HepG2 (cell line): ENCODE measurements around the gene MRPS31. TPM values are rescaled to one million over a fixed set of nuclear protein-coding genes. Genes with fewer than 3 reads are reported as not detected.

Experiments used
- ATF7 ChIP-seq, 2 experiments: fragments of 450-650 bp in 1 of 2; sonication (generic) in 1 of 2; formaldehyde crosslinking in 1 of 2; IDR thresholded peaks; 2 replicates each; pipeline versions ENCODE4 v1.4.0 to v1.6.1; 2016 to 2020; ENCODE audit warnings: antibody characterized with exemption in 1 of 2, mild to moderate bottlenecking in 1 of 2, missing genetic modification reagents in 1 of 2
- ETV5 ChIP-seq: IDR thresholded peaks from 2 replicates; pipeline ENCODE4 v1.6.1; 2018; ENCODE audit warnings: missing biosample characterization, missing genetic modification reagents, inconsistent platforms, borderline replicate concordance
- FOXA3 ChIP-seq: IDR thresholded peaks from 2 replicates; pipeline ENCODE4 v1.6.1; 2016; ENCODE audit warnings: missing genetic modification reagents, missing compliant biosample characterization
- HDAC2 ChIP-seq: sonication (generic); formaldehyde crosslinking; IDR thresholded peaks from 2 replicates; pipeline ENCODE4 v1.4.0; 2020; ENCODE audit warnings: missing genetic modification reagents
- HOXA3 ChIP-seq: sonication (generic); formaldehyde crosslinking; IDR thresholded peaks from 2 replicates; pipeline ENCODE4 v1.5.0; 2020; ENCODE audit warnings: missing genetic modification reagents
- MATR3 ChIP-seq: sonication (generic); formaldehyde crosslinking; IDR thresholded peaks from 2 replicates; pipeline ENCODE4 v1.4.0; 2020; ENCODE audit warnings: missing genetic modification reagents
- MYC ChIP-seq: sonication (generic); formaldehyde crosslinking; IDR thresholded peaks from 2 replicates; pipeline ENCODE4 v1.9.0; 2021; ENCODE audit warnings: missing genetic modification reagents, borderline replicate concordance
- MYNN ChIP-seq: sonication (generic); formaldehyde crosslinking; IDR thresholded peaks from 2 replicates; pipeline ENCODE4 v1.4.0; 2020; ENCODE audit warnings: mild to moderate bottlenecking, low read depth, missing genetic modification reagents
- NR2F2 ChIP-seq: IDR thresholded peaks from 2 replicates; pipeline ENCODE4 v1.6.1; 2012; ENCODE audit warnings: low read depth, inconsistent platforms, borderline replicate concordance
- TARDBP ChIP-seq: sonication (generic); formaldehyde crosslinking; IDR thresholded peaks from 2 replicates; pipeline ENCODE4 v1.8.0; 2022; ENCODE audit warnings: mild to moderate bottlenecking, missing genetic modification reagents
- ZBTB21 ChIP-seq: sonication (generic); formaldehyde crosslinking; IDR thresholded peaks from 2 replicates; pipeline ENCODE4 v1.4.0; 2020; ENCODE audit warnings: missing genetic modification reagents
- ZFP36L2 ChIP-seq: sonication (generic); formaldehyde crosslinking; IDR thresholded peaks from 2 replicates; pipeline ENCODE4 v1.4.0; 2020; ENCODE audit warnings: missing genetic modification reagents
- ZFY ChIP-seq: sonication (generic); formaldehyde crosslinking; IDR thresholded peaks from 2 replicates; pipeline ENCODE4 v1.4.0; 2020; ENCODE audit warnings: missing genetic modification reagents
- ZNF136 ChIP-seq: sonication (generic); formaldehyde crosslinking; IDR thresholded peaks from 2 replicates; pipeline ENCODE4 v1.8.1; 2022; ENCODE audit warnings: low read depth, mild to moderate bottlenecking, moderate library complexity, missing genetic modification reagents
- ZNF205 ChIP-seq: IDR thresholded peaks from 2 replicates; pipeline ENCODE4 v1.6.1; 2018; ENCODE audit warnings: missing biosample characterization, missing genetic modification reagents
- ZNF543 ChIP-seq: sonication (generic); formaldehyde crosslinking; IDR thresholded peaks from 2 replicates; pipeline ENCODE4 v1.4.0; 2020; ENCODE audit warnings: mild to moderate bottlenecking, missing genetic modification reagents
- polyA plus RNA-seq, 8 experiments: library from polyadenylated mRNA; depleted of rRNA in 3 of 8; stranded (reverse) in 7 of 8; unstranded in 1 of 8; fragments of >200 nt; fragmentation: Illumina TruSeq in 4 of 8; extraction: Trizol in 4 of 8; gene quantifications; 2 replicates each; pipeline versions ENCODE4 v1.2.1 to v1.2.3, GENCODE V29; 2011 to 2016; ENCODE audit warnings: low read depth in 4 of 8, missing spikeins in 1 of 8, mixed read lengths in 1 of 8; ENCODE audit not compliant: insufficient read depth in 1 of 8
- total RNA-seq, 5 experiments: library from RNA; depleted of rRNA; stranded (reverse); fragments of >200 nt; fragmentation: Illumina TruSeq; extraction: Trizol; gene quantifications; 2 replicates each; pipeline ENCODE4 v1.2.3, GENCODE V29; 2016; ENCODE audit warnings: low read depth in 1 of 5
- TF ChIP-seq, protein P1 (sequence below): sonication (generic); formaldehyde crosslinking; IDR thresholded peaks from 2 replicates; pipeline ENCODE4 v1.4.0; 2020; ENCODE audit warnings: missing genetic modification reagents
- TF ChIP-seq, protein P2 (sequence below): IDR thresholded peaks from 2 replicates; pipeline ENCODE4 v1.6.1; 2012; ENCODE audit warnings: low read depth, low read length, improper control_type of control experiment
- TF ChIP-seq, protein P3 (sequence below): sonication (generic); formaldehyde crosslinking; IDR thresholded peaks from 2 replicates; pipeline ENCODE4 v1.4.0; 2020; ENCODE audit warnings: missing genetic modification reagents, borderline replicate concordance
- TF ChIP-seq, protein P4 (sequence below): IDR thresholded peaks from 2 replicates; pipeline ENCODE4 v1.6.1; 2016; ENCODE audit warnings: missing compliant biosample characterization, missing genetic modification reagents, borderline replicate concordance

MRPS31 gene
- total and polyA plus RNA-seq, 2 of the 13 experiments (the other 11 are each of a cell fraction or from before 2014, with no cell fraction given) = 23.7 to 34.1 TPM

DNA sequence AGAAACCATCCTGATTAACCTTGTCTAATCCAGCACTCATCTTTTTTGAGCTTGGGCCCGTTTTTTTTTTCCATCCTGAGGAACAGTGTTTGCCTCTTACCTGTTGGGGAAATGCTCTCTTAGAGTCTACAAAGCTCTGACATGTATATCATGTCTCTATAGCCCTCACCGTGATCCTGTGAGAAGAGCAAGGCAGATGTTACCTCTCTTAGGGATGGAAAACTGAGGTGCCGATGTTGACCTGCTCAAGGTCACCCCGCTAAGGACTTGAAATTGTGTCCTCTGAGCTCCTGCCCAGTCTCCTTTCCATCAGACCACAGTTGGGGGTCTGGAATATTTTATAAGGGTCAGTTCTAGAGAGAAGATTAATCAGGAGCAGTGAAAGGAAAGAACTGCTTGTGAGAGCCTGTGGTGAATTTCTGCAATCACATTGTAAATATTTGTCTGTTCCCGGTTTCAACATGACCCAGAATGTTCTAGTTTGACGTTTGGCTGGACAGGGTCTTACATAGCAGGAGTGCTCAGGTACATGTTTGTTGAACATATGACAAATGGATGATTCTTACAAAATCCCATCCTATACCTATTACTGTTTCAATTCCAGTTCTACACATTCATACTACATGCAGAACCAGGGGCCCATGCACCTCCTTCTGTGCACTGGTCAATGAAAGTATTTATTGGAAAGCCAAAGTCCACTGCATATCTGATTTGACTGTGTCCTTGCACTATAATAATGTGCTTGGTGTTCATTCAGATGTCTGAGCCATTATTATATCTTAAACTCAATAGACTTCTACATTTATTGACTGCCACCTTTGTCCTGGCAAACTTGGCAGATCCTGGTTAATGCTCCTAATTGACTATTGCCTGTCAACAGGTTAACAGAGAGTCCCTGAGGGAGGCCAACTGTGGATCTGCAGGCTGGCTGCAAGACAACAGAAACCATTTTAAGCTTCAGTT lies 30.5 kb upstream of the MRPS31 start (continued):
- TF ChIP-seq, protein P1, sequence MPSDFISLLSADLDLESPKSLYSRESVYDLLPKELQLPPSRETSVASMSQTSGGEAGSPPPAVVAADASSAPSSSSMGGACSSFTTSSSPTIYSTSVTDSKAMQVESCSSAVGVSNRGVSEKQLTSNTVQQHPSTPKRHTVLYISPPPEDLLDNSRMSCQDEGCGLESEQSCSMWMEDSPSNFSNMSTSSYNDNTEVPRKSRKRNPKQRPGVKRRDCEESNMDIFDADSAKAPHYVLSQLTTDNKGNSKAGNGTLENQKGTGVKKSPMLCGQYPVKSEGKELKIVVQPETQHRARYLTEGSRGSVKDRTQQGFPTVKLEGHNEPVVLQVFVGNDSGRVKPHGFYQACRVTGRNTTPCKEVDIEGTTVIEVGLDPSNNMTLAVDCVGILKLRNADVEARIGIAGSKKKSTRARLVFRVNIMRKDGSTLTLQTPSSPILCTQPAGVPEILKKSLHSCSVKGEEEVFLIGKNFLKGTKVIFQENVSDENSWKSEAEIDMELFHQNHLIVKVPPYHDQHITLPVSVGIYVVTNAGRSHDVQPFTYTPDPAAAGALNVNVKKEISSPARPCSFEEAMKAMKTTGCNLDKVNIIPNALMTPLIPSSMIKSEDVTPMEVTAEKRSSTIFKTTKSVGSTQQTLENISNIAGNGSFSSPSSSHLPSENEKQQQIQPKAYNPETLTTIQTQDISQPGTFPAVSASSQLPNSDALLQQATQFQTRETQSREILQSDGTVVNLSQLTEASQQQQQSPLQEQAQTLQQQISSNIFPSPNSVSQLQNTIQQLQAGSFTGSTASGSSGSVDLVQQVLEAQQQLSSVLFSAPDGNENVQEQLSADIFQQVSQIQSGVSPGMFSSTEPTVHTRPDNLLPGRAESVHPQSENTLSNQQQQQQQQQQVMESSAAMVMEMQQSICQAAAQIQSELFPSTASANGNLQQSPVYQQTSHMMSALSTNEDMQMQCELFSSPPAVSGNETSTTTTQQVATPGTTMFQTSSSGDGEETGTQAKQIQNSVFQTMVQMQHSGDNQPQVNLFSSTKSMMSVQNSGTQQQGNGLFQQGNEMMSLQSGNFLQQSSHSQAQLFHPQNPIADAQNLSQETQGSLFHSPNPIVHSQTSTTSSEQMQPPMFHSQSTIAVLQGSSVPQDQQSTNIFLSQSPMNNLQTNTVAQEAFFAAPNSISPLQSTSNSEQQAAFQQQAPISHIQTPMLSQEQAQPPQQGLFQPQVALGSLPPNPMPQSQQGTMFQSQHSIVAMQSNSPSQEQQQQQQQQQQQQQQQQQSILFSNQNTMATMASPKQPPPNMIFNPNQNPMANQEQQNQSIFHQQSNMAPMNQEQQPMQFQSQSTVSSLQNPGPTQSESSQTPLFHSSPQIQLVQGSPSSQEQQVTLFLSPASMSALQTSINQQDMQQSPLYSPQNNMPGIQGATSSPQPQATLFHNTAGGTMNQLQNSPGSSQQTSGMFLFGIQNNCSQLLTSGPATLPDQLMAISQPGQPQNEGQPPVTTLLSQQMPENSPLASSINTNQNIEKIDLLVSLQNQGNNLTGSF = no peak
- TF ChIP-seq, protein P2, sequence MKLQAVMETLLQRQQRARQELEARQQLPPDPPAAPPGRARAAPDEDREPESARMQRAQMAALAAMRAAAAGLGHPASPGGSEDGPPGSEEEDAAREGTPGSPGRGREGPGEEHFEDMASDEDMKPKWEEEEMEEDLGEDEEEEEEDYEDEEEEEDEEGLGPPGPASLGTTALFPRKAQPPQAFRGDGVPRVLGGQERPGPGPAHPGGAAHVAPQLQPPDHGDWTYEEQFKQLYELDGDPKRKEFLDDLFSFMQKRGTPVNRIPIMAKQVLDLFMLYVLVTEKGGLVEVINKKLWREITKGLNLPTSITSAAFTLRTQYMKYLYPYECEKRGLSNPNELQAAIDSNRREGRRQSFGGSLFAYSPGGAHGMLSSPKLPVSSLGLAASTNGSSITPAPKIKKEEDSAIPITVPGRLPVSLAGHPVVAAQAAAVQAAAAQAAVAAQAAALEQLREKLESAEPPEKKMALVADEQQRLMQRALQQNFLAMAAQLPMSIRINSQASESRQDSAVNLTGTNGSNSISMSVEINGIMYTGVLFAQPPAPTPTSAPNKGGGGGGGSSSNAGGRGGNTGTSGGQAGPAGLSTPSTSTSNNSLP = peak; percentile 63; the same call in 1 of the 2 replicates
- TF ChIP-seq, protein P3, sequence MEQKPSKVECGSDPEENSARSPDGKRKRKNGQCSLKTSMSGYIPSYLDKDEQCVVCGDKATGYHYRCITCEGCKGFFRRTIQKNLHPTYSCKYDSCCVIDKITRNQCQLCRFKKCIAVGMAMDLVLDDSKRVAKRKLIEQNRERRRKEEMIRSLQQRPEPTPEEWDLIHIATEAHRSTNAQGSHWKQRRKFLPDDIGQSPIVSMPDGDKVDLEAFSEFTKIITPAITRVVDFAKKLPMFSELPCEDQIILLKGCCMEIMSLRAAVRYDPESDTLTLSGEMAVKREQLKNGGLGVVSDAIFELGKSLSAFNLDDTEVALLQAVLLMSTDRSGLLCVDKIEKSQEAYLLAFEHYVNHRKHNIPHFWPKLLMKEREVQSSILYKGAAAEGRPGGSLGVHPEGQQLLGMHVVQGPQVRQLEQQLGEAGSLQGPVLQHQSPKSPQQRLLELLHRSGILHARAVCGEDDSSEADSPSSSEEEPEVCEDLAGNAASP = 0 out of 2 replicates have a peak, but pooled peaks have one; percentile 46
- 0 out of 2 replicates have a peak, but pooled peaks have one; percentile 24 for TF ChIP-seq HOXA3 (CRISPR knock-in tag)
- no peak for TF ChIP-seq MYNN (CRISPR knock-in tag)
- peak; percentile 58; the same call in 1 of the 2 replicates for TF ChIP-seq ZBTB21 (CRISPR knock-in tag)
- TF ChIP-seq ZNF136 (CRISPR knock-in tag) = no peak
- TF ChIP-seq FOXA3 (CRISPR knock-in tag) = peak; percentile 70; the same call in 1 of the 2 replicates
- TF ChIP-seq TARDBP = 0 out of 2 replicates have a peak, but pooled peaks have one; percentile 24
- no peak for TF ChIP-seq ZNF543 (CRISPR knock-in tag)
- no peak for TF ChIP-seq MYC (CRISPR knock-in tag)
- TF ChIP-seq HDAC2 (CRISPR knock-in tag) = peak; percentile 50; the same call in 1 of the 2 replicates
- TF ChIP-seq ZFY (CRISPR knock-in tag) = no peak
- TF ChIP-seq MATR3 (CRISPR knock-in tag) = no peak
- no peak for TF ChIP-seq ZNF205 (CRISPR knock-in tag)
- TF ChIP-seq, protein P4, sequence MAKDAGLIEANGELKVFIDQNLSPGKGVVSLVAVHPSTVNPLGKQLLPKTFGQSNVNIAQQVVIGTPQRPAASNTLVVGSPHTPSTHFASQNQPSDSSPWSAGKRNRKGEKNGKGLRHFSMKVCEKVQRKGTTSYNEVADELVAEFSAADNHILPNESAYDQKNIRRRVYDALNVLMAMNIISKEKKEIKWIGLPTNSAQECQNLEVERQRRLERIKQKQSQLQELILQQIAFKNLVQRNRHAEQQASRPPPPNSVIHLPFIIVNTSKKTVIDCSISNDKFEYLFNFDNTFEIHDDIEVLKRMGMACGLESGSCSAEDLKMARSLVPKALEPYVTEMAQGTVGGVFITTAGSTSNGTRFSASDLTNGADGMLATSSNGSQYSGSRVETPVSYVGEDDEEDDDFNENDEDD (CRISPR knock-in tag) = no peak
- TF ChIP-seq ZFP36L2 = no peak
- no peak for TF ChIP-seq ETV5 (CRISPR knock-in tag)
- TF ChIP-seq ATF7 (IDR thresholded peaks at IDR 0.05) = no peak
- TF ChIP-seq ATF7 (CRISPR knock-in tag; IDR thresholded peaks at IDR 0.05) = no peak
- peak; percentile 41; the same call in 1 of the 2 replicates for TF ChIP-seq NR2F2
